Fibroblast of the aortic adventitia (primary cell): ENCODE measurements around the gene ADCY1. TPM values are rescaled to one million over a fixed set of nuclear protein-coding genes. Genes with fewer than 3 reads are reported as not detected.
"Not testable (repeated sequence)": the region's sequence is repeated elsewhere in the genome, so short reads cannot be mapped to it uniquely, and the experiment has no call there.

Experiments used
- DNase-seq: peaks from one replicate; pipeline ENCODE4 v3.0.0-alpha.2; 2010; ENCODE audit warnings: low read depth
- H3K4me3 ChIP-seq: 2 replicates; pipeline ENCODE4 v1.5.1; 2011; ENCODE audit warnings: low read depth, mild to moderate bottlenecking, control low read depth, low read length, moderate library complexity
- CTCF ChIP-seq: IDR thresholded peaks from 2 replicates; pipeline ENCODE4 v1.5.1; 2011; ENCODE audit warnings: mild to moderate bottlenecking, low read length, control low read depth, inconsistent platforms; ENCODE audit not compliant: insufficient read depth
- total RNA-seq: library from RNA; depleted of rRNA; stranded (reverse); fragments of >200 nt; gene quantifications from 2 replicates; pipeline ENCODE4 v1.2.3, GENCODE V29; 2012; ENCODE audit warnings: low replicate concordance

The ADCY1 gene
- total RNA-seq, 1 donor, result 0.72 TPM

GRCh38 chr7:45721686-45722598 is 147.8 kb downstream of the ADCY1 start:
- TF ChIP-seq CTCF, result peak; percentile 10
- no peak for DNase-seq

GRCh38 chr7:45725231-45725630 is 151.1 kb downstream of the ADCY1 start:
- not testable (repeated sequence) for H3K4me3 ChIP-seq, DNase-seq

More at GRCh38 chr7:45721686-45722598, 147.8 kb downstream of the ADCY1 start:
- H3K4me3 ChIP-seq, result no peak overlapping the region

GRCh38 chr7:45726883-45727282 is 152.7 kb downstream of the ADCY1 start:
- no peak for DNase-seq
- TF ChIP-seq CTCF, result no peak

GRCh38 chr7:45731692-45732443 is 157.7 kb downstream of the ADCY1 start:
- DNase-seq, result peak; percentile 74
- H3K4me3 ChIP-seq, result not testable (repeated sequence)

More at GRCh38 chr7:45726883-45727282, 152.7 kb downstream of the ADCY1 start:
- no peak overlapping the region for H3K4me3 ChIP-seq

GRCh38 chr7:45738920-45739319 is 164.8 kb downstream of the ADCY1 start:
- DNase-seq, H3K4me3 ChIP-seq: not testable (repeated sequence)

- not testable (repeated sequence) for H3K4me3 ChIP-seq, DNase-seq
These were observed 166.4 kb downstream of the ADCY1 start for GRCh38 chr7:45740573-45740972.

GRCh38 chr7:45748976-45749375 is 174.8 kb downstream of the ADCY1 start:
- not testable (repeated sequence) for H3K4me3 ChIP-seq
- peak; percentile 32 for DNase-seq
- peak; percentile 24 for TF ChIP-seq CTCF

GRCh38 chr7:45751352-45751751 is 177.2 kb downstream of the ADCY1 start:
- not testable (repeated sequence) for DNase-seq, H3K4me3 ChIP-seq

GRCh38 chr7:45756333-45756732 is 182.2 kb downstream of the ADCY1 start:
- DNase-seq, H3K4me3 ChIP-seq: not testable (repeated sequence)

GRCh38 chr7:45756757-45757156 is 182.6 kb downstream of the ADCY1 start:
- H3K4me3 ChIP-seq, DNase-seq: not testable (repeated sequence)
- peak; percentile 33 for TF ChIP-seq CTCF

- not testable (repeated sequence) for H3K4me3 ChIP-seq, DNase-seq
These were observed 185.3 kb downstream of the ADCY1 start for GRCh38 chr7:45759464-45759863.

- H3K4me3 ChIP-seq, result not testable (repeated sequence)
These were observed 187.5 kb downstream of the ADCY1 start for GRCh38 chr7:45761545-45762205.

More at GRCh38 chr7:45761545-45762205, 187.5 kb downstream of the ADCY1 start:
- DNase-seq, result peak; percentile 87
